GM18508 (cell line): ENCODE measurements around the gene TFAP2C.

Experiments
- ATAC-seq: cut with Tn5 transposase; IDR thresholded peaks from one replicate; pipeline ENCODE4 v1.9.1; 2021; ENCODE audit warnings: moderate number of reproducible peaks; ENCODE audit not compliant: insufficient read depth, unreplicated experiment

Gene TFAP2C

GRCh38 chr20:56628873-56629463, at the start of gene TFAP2C:
Gene TFAP2C (plus strand): TSS chr20:56629306. CDS start chr20:56629545, 239 bp downstream.
- ATAC-seq: no peak

GRCh38 chr20:56580226-56580625, 48.9 kb upstream of the TFAP2C start:
- no peak for ATAC-seq

- no peak for ATAC-seq
Observed at GRCh38 chr20:56581701-56582100, 47.4 kb upstream of the TFAP2C start.

GRCh38 chr20:56582542-56582941, 46.6 kb upstream of the TFAP2C start:
- no peak for ATAC-seq

- no peak for ATAC-seq
Observed at GRCh38 chr20:56584916-56585315, 44.2 kb upstream of the TFAP2C start.

- no peak for ATAC-seq
Observed at GRCh38 chr20:56587307-56588041, 41.6 kb upstream of the TFAP2C start.

GRCh38 chr20:56588996-56589395, 40.1 kb upstream of the TFAP2C start:
- no peak for ATAC-seq

- no peak for ATAC-seq
Observed at GRCh38 chr20:56589633-56590032, 39.5 kb upstream of the TFAP2C start.

- ATAC-seq: no peak
Observed at GRCh38 chr20:56590888-56591287, 38.2 kb upstream of the TFAP2C start.

GRCh38 chr20:56592211-56592610, 36.9 kb upstream of the TFAP2C start:
- ATAC-seq: no peak

- ATAC-seq: no peak
Observed at GRCh38 chr20:56592817-56593216, 36.3 kb upstream of the TFAP2C start.

- no peak for ATAC-seq
Observed at GRCh38 chr20:56595746-56596475, 33.2 kb upstream of the TFAP2C start.

GRCh38 chr20:56601166-56601565, 27.9 kb upstream of the TFAP2C start:
- ATAC-seq: no peak

- no peak for ATAC-seq
Observed at GRCh38 chr20:56604673-56605072, 24.4 kb upstream of the TFAP2C start.

- ATAC-seq: no peak
Observed at GRCh38 chr20:56605261-56605996, 23.7 kb upstream of the TFAP2C start.

- ATAC-seq: no peak
Observed at GRCh38 chr20:56606174-56606945, 22.7 kb upstream of the TFAP2C start.

- ATAC-seq: no peak
Observed at GRCh38 chr20:56607061-56607704, 21.9 kb upstream of the TFAP2C start.

GRCh38 chr20:56608376-56608775, 20.7 kb upstream of the TFAP2C start:
- no peak for ATAC-seq

GRCh38 chr20:56609321-56609720, 19.8 kb upstream of the TFAP2C start:
- ATAC-seq: no peak
